Measurements from ENCODE around the gene NID2.

The NID2 gene

GRCh38 chr14:52026017-52026660, 42.7 kb downstream of the NID2 start:
- Histone ChIP-seq H3K4me1 (no peaks in the 10 kb centered on the region), H3K9me3 (no peaks in the 10 kb centered on the region), H3K27me3 (no peaks in the 10 kb centered on the region), H3K36me3 (no peaks in the 10 kb centered on the region), H3K4me3 (ENCODE audit: low read depth, low read length) (no peak overlapping the region)
- DNase-seq = no peak
- TF ChIP-seq CTCF (IDR thresholded peaks at IDR 0.05; ENCODE audit: low read depth, low read length) = no peak

GRCh38 chr14:52025310-52025709, 43.5 kb downstream of the NID2 start:
- DNase-seq = no peak
- no peaks in the 10 kb centered on the region for H3K4me1 ChIP-seq
- no peak overlapping the region for H3K4me3 ChIP-seq (ENCODE audit: low read depth, low read length)
- no peaks in the 10 kb centered on the region for H3K36me3 ChIP-seq
- no peaks in the 10 kb centered on the region for H3K27me3 ChIP-seq
- TF ChIP-seq CTCF (IDR thresholded peaks at IDR 0.05; ENCODE audit: low read depth, low read length) = no peak
- no peaks in the 10 kb centered on the region for H3K9me3 ChIP-seq

GRCh38 chr14:52023518-52023917, 45.3 kb downstream of the NID2 start:
- Histone ChIP-seq H3K27me3 (no peaks in the 10 kb centered on the region), H3K9me3 (no peaks in the 10 kb centered on the region), H3K4me3 (ENCODE audit: low read depth, low read length) (no peak overlapping the region), H3K36me3 (no peaks in the 10 kb centered on the region), H3K4me1 (no peaks in the 10 kb centered on the region)
- TF ChIP-seq CTCF (IDR thresholded peaks at IDR 0.05; ENCODE audit: low read depth, low read length) = no peak
- no peak for DNase-seq

- no peak for TF ChIP-seq CTCF (IDR thresholded peaks at IDR 0.05; ENCODE audit: low read depth, low read length)
- Histone ChIP-seq H3K9me3 (no peaks in the 10 kb centered on the region), H3K4me1 (no peaks in the 10 kb centered on the region), H3K36me3 (no peaks in the 10 kb centered on the region), H3K4me3 (ENCODE audit: low read depth, low read length) (no peak overlapping the region), H3K27me3 (no peaks in the 10 kb centered on the region)
- DNase-seq = no peak
These were observed 46.8 kb downstream of the NID2 start for GRCh38 chr14:52021957-52022600.

GRCh38 chr14:52020866-52021717, 47.8 kb downstream of the NID2 start:
- H3K36me3 ChIP-seq = no peaks in the 10 kb centered on the region
- no peak for TF ChIP-seq CTCF (IDR thresholded peaks at IDR 0.05; ENCODE audit: low read depth, low read length)
- no peaks in the 10 kb centered on the region for H3K27me3 ChIP-seq
- no peak for DNase-seq
- peaks cover 2% of the 10 kb centered on the region; the same call in 1 of the 2 replicates for H3K4me1 ChIP-seq
- no peaks in the 10 kb centered on the region for H3K9me3 ChIP-seq
- no peak overlapping the region for H3K4me3 ChIP-seq (ENCODE audit: low read depth, low read length)

Measured in BE2C (cell line).